HepG2 (cell line): Measurements from ENCODE around the gene SEC61G.
A peak's percentile ranks its signal among the peaks of the same experiment; 100 is the strongest.

Experiments
- CBX5 ChIP-seq: sonication (generic); formaldehyde crosslinking; IDR thresholded peaks from 2 replicates; pipeline ENCODE4 v1.4.0; 2020; ENCODE audit warnings: missing genetic modification reagents, borderline replicate concordance
- DZIP1 ChIP-seq: sonication (generic); formaldehyde crosslinking; IDR thresholded peaks from 2 replicates; pipeline ENCODE4 v1.5.0; 2020; ENCODE audit warnings: mild to moderate bottlenecking, missing genetic modification reagents
- GMEB1 ChIP-seq: sonication (generic); formaldehyde crosslinking; IDR thresholded peaks from 2 replicates; pipeline ENCODE4 v1.5.1; 2020; ENCODE audit warnings: missing genetic modification reagents, mild to moderate bottlenecking, borderline replicate concordance
- POLR2AphosphoS5 ChIP-seq: IDR thresholded peaks from 2 replicates; pipeline ENCODE4 v1.6.1; 2012; ENCODE audit warnings: low read depth, low read length
- SIN3A ChIP-seq: IDR thresholded peaks from 2 replicates; pipeline ENCODE4 v1.6.1; 2011; ENCODE audit warnings: low read depth, mild to moderate bottlenecking, control low read depth, low read length, borderline replicate concordance
- TBP ChIP-seq: sonication (generic); formaldehyde crosslinking; IDR thresholded peaks from 2 replicates; pipeline ENCODE4 v1.5.0; 2020; ENCODE audit warnings: missing genetic modification reagents
- ZNF274 ChIP-seq: sonication (generic); formaldehyde crosslinking; IDR thresholded peaks from 2 replicates; pipeline ENCODE4 v1.5.1; 2020; ENCODE audit warnings: mild to moderate bottlenecking, missing genetic modification reagents
- ZNF501 ChIP-seq: sonication (generic); formaldehyde crosslinking; IDR thresholded peaks from 2 replicates; pipeline ENCODE4 v1.5.1; 2020; ENCODE audit warnings: mild to moderate bottlenecking, moderate library complexity, missing genetic modification reagents
- ZNF547 ChIP-seq: sonication (generic); formaldehyde crosslinking; IDR thresholded peaks from 2 replicates; pipeline ENCODE4 v1.5.1; 2020; ENCODE audit warnings: mild to moderate bottlenecking, missing genetic modification reagents
- ZNF761 ChIP-seq: sonication (generic); formaldehyde crosslinking; conservative IDR thresholded peaks from 2 replicates; pipeline ENCODE4 v1.4.0; 2020; ENCODE audit warnings: mild to moderate bottlenecking, missing genetic modification reagents
- ZNF777 ChIP-seq: sonication (generic); formaldehyde crosslinking; IDR thresholded peaks from 2 replicates; pipeline ENCODE4 v1.4.0; 2020; ENCODE audit warnings: missing genetic modification reagents
- TF ChIP-seq, protein P1 (sequence below): IDR thresholded peaks from 2 replicates; pipeline ENCODE4 v1.6.1; 2016; ENCODE audit warnings: control low read depth

DNA sequence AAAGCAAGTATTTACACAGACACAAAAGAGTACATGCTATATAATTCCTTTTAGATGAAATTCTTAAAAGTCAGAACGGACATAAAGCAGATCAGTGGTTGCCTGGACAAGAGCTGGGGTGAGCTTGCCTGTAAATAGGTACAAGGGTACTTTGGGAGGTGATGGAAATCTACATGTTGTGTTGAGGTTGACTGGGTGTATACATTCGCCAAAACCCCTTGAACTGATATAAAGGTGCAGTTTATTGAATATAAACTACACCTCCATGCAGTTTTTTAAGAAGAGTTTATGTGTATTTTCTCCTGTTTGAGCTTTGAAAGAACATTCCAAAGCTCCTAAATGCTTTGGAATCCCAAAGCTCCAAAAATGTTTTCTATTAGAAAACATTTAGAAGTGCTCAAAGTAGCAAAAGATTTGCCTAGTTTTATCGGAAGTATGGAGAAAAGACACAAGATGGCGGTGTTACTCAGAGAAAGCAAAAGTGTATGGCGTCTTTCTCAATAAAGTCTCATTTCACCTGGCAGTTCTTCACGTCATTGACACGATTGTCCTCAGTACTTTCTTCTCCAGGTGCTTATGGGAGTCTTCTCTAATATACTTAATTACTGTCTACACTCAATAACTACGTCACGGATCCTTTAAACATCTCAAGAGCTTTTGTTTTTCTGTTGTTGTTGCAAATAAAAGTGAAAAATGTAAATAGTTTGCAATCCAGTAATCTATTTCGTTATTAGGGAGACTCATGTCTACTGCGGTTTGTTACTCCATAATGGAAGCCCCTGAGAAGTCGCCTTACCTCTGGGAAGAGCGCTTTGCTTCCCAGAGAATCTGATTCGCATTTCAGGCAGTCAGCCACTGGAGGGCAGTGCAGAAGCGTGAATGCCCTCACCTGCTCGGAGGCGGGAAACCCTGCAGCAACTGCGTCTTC lies 14.7 kb upstream of the SEC61G start:
- TF ChIP-seq GMEB1 (CRISPR knock-in tag): no peak
- no peak for TF ChIP-seq DZIP1 (CRISPR knock-in tag)
- TF ChIP-seq POLR2AphosphoS5: no peak
- no peak for TF ChIP-seq ZNF274 (CRISPR knock-in tag)
- no peak for TF ChIP-seq ZNF501
- TF ChIP-seq SIN3A: no peak
- 0 out of 2 replicates have a peak, but pooled peaks have one; percentile 56 for TF ChIP-seq ZNF761 (CRISPR knock-in tag)
- TF ChIP-seq, protein P1, sequence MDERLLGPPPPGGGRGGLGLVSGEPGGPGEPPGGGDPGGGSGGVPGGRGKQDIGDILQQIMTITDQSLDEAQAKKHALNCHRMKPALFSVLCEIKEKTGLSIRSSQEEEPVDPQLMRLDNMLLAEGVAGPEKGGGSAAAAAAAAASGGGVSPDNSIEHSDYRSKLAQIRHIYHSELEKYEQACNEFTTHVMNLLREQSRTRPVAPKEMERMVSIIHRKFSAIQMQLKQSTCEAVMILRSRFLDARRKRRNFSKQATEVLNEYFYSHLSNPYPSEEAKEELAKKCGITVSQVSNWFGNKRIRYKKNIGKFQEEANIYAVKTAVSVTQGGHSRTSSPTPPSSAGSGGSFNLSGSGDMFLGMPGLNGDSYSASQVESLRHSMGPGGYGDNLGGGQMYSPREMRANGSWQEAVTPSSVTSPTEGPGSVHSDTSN (CRISPR knock-in tag): no peak
- TF ChIP-seq TBP (CRISPR knock-in tag): no peak
- no peak for TF ChIP-seq ZNF777 (CRISPR knock-in tag)
- TF ChIP-seq CBX5 (CRISPR knock-in tag): 0 out of 2 replicates have a peak, but pooled peaks have one; percentile 53
- TF ChIP-seq ZNF547: peak; percentile 62; the same call in 1 of the 2 replicates
